Measurements from ENCODE around the gene UEVLD.
A peak's percentile ranks its signal among the peaks of the same experiment; 100 is the strongest.

Gene UEVLD

GRCh38 chr11:18581825-18582224 lies 6.7 kb downstream of the UEVLD start:
- no peaks in the 10 kb centered on the region for H3K9me3 ChIP-seq (ENCODE audit: control insufficient read depth in 2 of 2, low read length in 2 of 2)
- peaks cover 0 to 3% of the 10 kb centered on the region in 2 donors for H3K36me3 ChIP-seq (ENCODE audit: control insufficient read depth in 2 of 2, insufficient read depth in 2 of 2, low read length in 2 of 2)
- H3K4me3 ChIP-seq (ENCODE audit: low read length in 2 of 2) = no peak overlapping the region
- no peak overlapping the region for H3K9ac ChIP-seq (ENCODE audit: low read depth in 1 of 2, low read length in 2 of 2)
- H3K4me1 ChIP-seq (ENCODE audit: control insufficient read depth in 2 of 2, insufficient read depth in 2 of 2, low read length in 2 of 2) = peaks cover 3 to 6% of the 10 kb centered on the region in 2 donors
- H3K27me3 ChIP-seq (ENCODE audit: control insufficient read depth in 2 of 2, insufficient read depth in 2 of 2, low read length in 2 of 2) = no peaks in the 10 kb centered on the region
- H3K27ac ChIP-seq (ENCODE audit: low read depth in 2 of 2, low read length in 2 of 2) = no peak overlapping the region

GRCh38 chr11:18580113-18580766 lies 8.3 kb downstream of the UEVLD start:
- Histone ChIP-seq H3K4me1 (ENCODE audit: control insufficient read depth in 2 of 2, insufficient read depth in 2 of 2, low read length in 2 of 2) (peaks cover 3 to 11% of the 10 kb centered on the region in 2 donors), H3K27ac (ENCODE audit: low read depth in 2 of 2, low read length in 2 of 2) (no peak overlapping the region), H3K4me3 (ENCODE audit: low read length in 2 of 2) (no peak overlapping the region), H3K36me3 (ENCODE audit: control insufficient read depth in 2 of 2, insufficient read depth in 2 of 2, low read length in 2 of 2) (peaks cover 3% of the 10 kb centered on the region in 2 donors), H3K27me3 (ENCODE audit: control insufficient read depth in 2 of 2, insufficient read depth in 2 of 2, low read length in 2 of 2) (no peaks in the 10 kb centered on the region), H3K9ac (ENCODE audit: low read depth in 1 of 2, low read length in 2 of 2) (no peak overlapping the region), H3K9me3 (ENCODE audit: control insufficient read depth in 2 of 2, low read length in 2 of 2) (no peaks in the 10 kb centered on the region)

DNA sequence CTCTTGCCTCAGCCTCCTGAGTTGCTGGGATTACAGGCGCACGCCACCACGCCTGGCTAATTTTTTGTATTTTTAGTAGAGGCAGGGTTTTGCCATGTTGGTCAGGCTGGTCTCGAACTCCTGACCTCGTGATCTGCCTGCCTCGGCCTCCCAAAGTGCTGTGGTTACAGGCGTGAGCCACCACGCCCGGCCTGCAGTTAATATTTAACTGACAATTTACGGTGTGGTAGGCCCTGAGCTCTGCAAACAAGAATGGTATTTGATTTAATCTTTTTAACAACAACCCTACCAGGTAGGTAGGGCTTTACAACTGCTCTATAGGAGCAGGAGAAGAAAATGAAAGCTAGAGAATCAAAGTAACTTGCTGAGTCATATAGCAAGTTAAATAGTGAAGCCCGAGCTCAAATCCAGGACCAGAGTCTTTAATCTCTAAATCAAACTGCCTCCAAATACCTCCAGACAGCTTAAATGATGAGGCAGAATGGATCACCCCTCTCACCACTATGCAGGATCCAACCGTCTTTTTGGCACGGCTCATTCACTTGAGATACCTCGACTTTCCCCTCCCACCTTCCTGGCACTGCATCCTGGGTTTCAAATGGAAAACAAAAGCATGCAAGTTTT lies 9.4 kb downstream of the UEVLD start:
- peak overlapping the region; percentile 69 to 77 for H3K4me3 ChIP-seq (ENCODE audit: low read length in 2 of 2)
- peaks cover 3 to 11% of the 10 kb centered on the region in 2 donors for H3K4me1 ChIP-seq (ENCODE audit: control insufficient read depth in 2 of 2, insufficient read depth in 2 of 2, low read length in 2 of 2)
- H3K27me3 ChIP-seq (ENCODE audit: control insufficient read depth in 2 of 2, insufficient read depth in 2 of 2, low read length in 2 of 2) = no peaks in the 10 kb centered on the region
- H3K9me3 ChIP-seq (ENCODE audit: control insufficient read depth in 2 of 2, low read length in 2 of 2) = no peaks in the 10 kb centered on the region
- H3K27ac ChIP-seq (ENCODE audit: low read depth in 2 of 2, low read length in 2 of 2) = peak overlapping the region; percentile 69 to 76
- peaks cover 3 to 6% of the 10 kb centered on the region in 2 donors for H3K36me3 ChIP-seq (ENCODE audit: control insufficient read depth in 2 of 2, insufficient read depth in 2 of 2, low read length in 2 of 2)
- H3K9ac ChIP-seq (ENCODE audit: low read depth in 1 of 2, low read length in 2 of 2) = peak overlapping the region; percentile 38 to 54

- H3K4me3 ChIP-seq (ENCODE audit: low read length in 2 of 2) = no peak overlapping the region
- H3K4me1 ChIP-seq (ENCODE audit: control insufficient read depth in 2 of 2, insufficient read depth in 2 of 2, low read length in 2 of 2) = peaks cover 3 to 11% of the 10 kb centered on the region in 2 donors
- peaks cover 8% of the 10 kb centered on the region in 2 donors for H3K36me3 ChIP-seq (ENCODE audit: control insufficient read depth in 2 of 2, insufficient read depth in 2 of 2, low read length in 2 of 2)
- H3K9ac ChIP-seq (ENCODE audit: low read depth in 1 of 2, low read length in 2 of 2) = no peak overlapping the region
- no peaks in the 10 kb centered on the region for H3K9me3 ChIP-seq (ENCODE audit: control insufficient read depth in 2 of 2, low read length in 2 of 2)
- H3K27ac ChIP-seq (ENCODE audit: low read depth in 2 of 2, low read length in 2 of 2) = peak overlapping the region in 1 of 2 donors; percentile 13
- no peaks in the 10 kb centered on the region for H3K27me3 ChIP-seq (ENCODE audit: control insufficient read depth in 2 of 2, insufficient read depth in 2 of 2, low read length in 2 of 2)
Observed at GRCh38 chr11:18575361-18575760, 13.2 kb downstream of the UEVLD start.

DNA sequence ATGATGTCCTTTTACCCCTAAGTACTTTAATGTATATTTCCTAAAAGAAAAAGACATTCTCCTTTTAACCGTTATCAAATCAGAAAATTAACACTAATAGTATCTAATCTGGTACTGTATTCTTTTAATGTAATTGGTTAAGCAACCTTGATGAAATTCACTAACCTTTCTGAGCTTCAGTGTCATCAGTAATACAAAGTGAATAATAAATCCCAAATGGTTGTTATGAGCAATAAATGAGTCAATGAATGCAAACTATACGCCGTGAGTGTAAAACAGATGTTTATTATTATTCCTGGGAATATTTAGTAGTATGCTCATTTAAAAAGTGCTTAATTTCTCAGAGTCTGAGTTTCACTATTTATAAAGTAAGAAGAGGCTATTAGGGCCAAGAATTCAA lies 21.5 kb downstream of the UEVLD start:
- no peaks in the 10 kb centered on the region for H3K4me1 ChIP-seq (ENCODE audit: control insufficient read depth in 2 of 2, insufficient read depth in 2 of 2, low read length in 2 of 2)
- no peak overlapping the region for H3K9ac ChIP-seq (ENCODE audit: low read depth in 1 of 2, low read length in 2 of 2)
- H3K36me3 ChIP-seq (ENCODE audit: control insufficient read depth in 2 of 2, insufficient read depth in 2 of 2, low read length in 2 of 2) = peaks cover 23 to 32% of the 10 kb centered on the region in 2 donors
- H3K9me3 ChIP-seq (ENCODE audit: control insufficient read depth in 2 of 2, low read length in 2 of 2) = no peaks in the 10 kb centered on the region
- H3K27me3 ChIP-seq (ENCODE audit: control insufficient read depth in 2 of 2, insufficient read depth in 2 of 2, low read length in 2 of 2) = no peaks in the 10 kb centered on the region
- H3K27ac ChIP-seq (ENCODE audit: low read depth in 2 of 2, low read length in 2 of 2) = no peak overlapping the region
- no peak overlapping the region for H3K4me3 ChIP-seq (ENCODE audit: low read length in 2 of 2)

DNA sequence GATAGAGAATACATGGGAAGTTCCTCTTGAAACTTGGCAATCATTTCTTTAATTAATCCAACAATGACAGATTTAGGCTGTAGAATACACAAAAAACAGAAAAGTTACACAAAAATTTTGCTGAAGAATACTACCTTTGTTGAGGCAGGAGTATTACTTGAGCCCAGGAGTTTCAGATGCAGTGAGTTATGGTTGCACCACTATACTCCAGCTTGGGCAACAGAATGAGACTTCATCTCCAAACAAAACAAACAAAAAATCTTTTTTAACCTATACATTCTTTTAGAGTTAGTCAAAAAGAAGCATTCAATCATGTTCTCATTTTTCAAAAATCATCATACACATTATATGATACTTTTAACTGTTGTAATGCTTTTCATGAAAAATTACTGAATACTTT lies 22.1 kb downstream of the UEVLD start:
- Histone ChIP-seq H3K9ac (ENCODE audit: low read depth in 1 of 2, low read length in 2 of 2) (no peak overlapping the region), H3K27ac (ENCODE audit: low read depth in 2 of 2, low read length in 2 of 2) (no peak overlapping the region), H3K36me3 (ENCODE audit: control insufficient read depth in 2 of 2, insufficient read depth in 2 of 2, low read length in 2 of 2) (peaks cover 23 to 32% of the 10 kb centered on the region in 2 donors), H3K27me3 (ENCODE audit: control insufficient read depth in 2 of 2, insufficient read depth in 2 of 2, low read length in 2 of 2) (no peaks in the 10 kb centered on the region), H3K4me3 (ENCODE audit: low read length in 2 of 2) (no peak overlapping the region), H3K9me3 (ENCODE audit: control insufficient read depth in 2 of 2, low read length in 2 of 2) (no peaks in the 10 kb centered on the region), H3K4me1 (ENCODE audit: control insufficient read depth in 2 of 2, insufficient read depth in 2 of 2, low read length in 2 of 2) (no peaks in the 10 kb centered on the region)

DNA sequence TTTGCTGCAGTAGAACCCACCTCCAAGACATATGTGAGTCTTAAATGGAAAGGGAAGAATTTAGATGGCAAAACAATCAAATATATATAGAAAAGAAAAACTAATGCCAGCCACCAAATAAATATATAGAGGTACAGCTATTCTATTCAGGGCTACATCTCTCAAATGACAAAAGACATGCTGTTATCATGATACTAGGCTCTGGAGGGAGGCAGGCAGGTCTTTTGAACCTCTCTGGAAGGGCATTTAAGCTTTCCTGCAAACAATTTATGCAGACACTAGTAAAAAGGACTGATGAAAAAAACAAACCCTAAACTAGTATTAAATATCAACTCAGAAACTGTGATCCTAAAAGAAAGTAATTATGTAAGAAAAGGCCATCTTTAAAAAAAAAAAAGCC lies 24.4 kb downstream of the UEVLD start:
- no peaks in the 10 kb centered on the region for H3K4me1 ChIP-seq (ENCODE audit: control insufficient read depth in 2 of 2, insufficient read depth in 2 of 2, low read length in 2 of 2)
- H3K36me3 ChIP-seq (ENCODE audit: control insufficient read depth in 2 of 2, insufficient read depth in 2 of 2, low read length in 2 of 2) = peaks cover 21 to 27% of the 10 kb centered on the region in 2 donors
- no peak overlapping the region for H3K4me3 ChIP-seq (ENCODE audit: low read length in 2 of 2)
- H3K9me3 ChIP-seq (ENCODE audit: control insufficient read depth in 2 of 2, low read length in 2 of 2) = no peaks in the 10 kb centered on the region
- H3K27ac ChIP-seq (ENCODE audit: low read depth in 2 of 2, low read length in 2 of 2) = no peak overlapping the region
- no peaks in the 10 kb centered on the region for H3K27me3 ChIP-seq (ENCODE audit: control insufficient read depth in 2 of 2, insufficient read depth in 2 of 2, low read length in 2 of 2)
- no peak overlapping the region for H3K9ac ChIP-seq (ENCODE audit: low read depth in 1 of 2, low read length in 2 of 2)

DNA sequence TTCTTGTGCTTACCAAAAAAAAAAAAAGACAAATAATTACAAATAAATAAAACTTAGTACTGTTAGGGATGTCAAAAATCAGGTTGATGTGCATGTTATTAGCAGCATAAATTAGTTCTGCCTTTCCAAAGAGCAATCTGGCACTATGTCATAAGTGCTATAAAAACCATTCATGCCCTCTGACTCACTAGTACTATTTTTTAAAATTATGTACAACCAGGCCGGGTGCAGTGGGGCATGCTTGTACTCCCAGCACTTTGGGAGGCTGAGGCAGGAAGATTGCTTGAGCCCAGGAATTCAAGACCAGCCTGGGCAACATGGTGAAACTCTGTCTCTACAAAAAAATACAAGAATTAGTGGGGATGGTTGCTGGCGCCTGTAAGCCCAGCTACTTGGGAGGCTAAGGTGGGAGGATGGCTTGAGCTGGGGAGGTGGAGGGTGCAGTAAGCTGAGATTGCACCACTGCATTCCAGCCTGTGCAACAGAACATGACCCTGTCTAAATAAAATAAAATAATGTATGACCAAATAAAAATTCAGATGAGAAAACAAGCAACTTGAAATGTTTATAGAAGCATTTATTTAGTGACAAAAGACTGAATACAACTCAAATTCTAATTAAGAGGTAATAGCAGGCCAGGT lies 25.3 kb downstream of the UEVLD start:
- Histone ChIP-seq H3K27me3 (ENCODE audit: control insufficient read depth in 2 of 2, insufficient read depth in 2 of 2, low read length in 2 of 2) (no peaks in the 10 kb centered on the region), H3K4me1 (ENCODE audit: control insufficient read depth in 2 of 2, insufficient read depth in 2 of 2, low read length in 2 of 2) (no peaks in the 10 kb centered on the region), H3K9ac (ENCODE audit: low read depth in 1 of 2, low read length in 2 of 2) (no peak overlapping the region), H3K36me3 (ENCODE audit: control insufficient read depth in 2 of 2, insufficient read depth in 2 of 2, low read length in 2 of 2) (peaks cover 22 to 31% of the 10 kb centered on the region in 2 donors), H3K4me3 (ENCODE audit: low read length in 2 of 2) (no peak overlapping the region), H3K9me3 (ENCODE audit: control insufficient read depth in 2 of 2, low read length in 2 of 2) (no peaks in the 10 kb centered on the region), H3K27ac (ENCODE audit: low read depth in 2 of 2, low read length in 2 of 2) (no peak overlapping the region)

DNA sequence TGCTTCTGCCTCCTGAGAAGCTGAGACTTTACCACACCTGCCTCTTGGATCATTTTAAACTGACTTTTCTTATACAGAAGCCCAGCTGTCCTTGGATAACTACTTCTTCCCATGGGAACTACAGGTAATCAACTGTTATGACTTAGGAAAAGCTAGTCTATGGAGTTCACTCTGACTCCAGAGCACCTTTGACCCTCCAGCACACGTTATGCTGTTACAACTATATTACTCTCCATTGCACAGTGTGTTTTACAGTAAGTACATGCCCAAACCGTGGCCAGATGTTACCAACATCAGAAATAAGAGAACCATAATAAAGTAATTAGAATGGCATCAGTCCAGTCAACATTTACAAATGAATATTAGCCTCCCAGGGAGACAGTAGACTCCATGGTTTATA lies 40.5 kb downstream of the UEVLD start:
- Histone ChIP-seq H3K9me3 (ENCODE audit: control insufficient read depth in 2 of 2, low read length in 2 of 2) (no peaks in the 10 kb centered on the region), H3K9ac (ENCODE audit: low read depth in 1 of 2, low read length in 2 of 2) (no peak overlapping the region), H3K27ac (ENCODE audit: low read depth in 2 of 2, low read length in 2 of 2) (no peak overlapping the region), H3K36me3 (ENCODE audit: control insufficient read depth in 2 of 2, insufficient read depth in 2 of 2, low read length in 2 of 2) (peaks cover 17 to 28% of the 10 kb centered on the region in 2 donors), H3K27me3 (ENCODE audit: control insufficient read depth in 2 of 2, insufficient read depth in 2 of 2, low read length in 2 of 2) (no peaks in the 10 kb centered on the region), H3K4me1 (ENCODE audit: control insufficient read depth in 2 of 2, insufficient read depth in 2 of 2, low read length in 2 of 2) (no peaks in the 10 kb centered on the region), H3K4me3 (ENCODE audit: low read length in 2 of 2) (no peak overlapping the region)

GRCh38 chr11:18540207-18541009 lies 48.1 kb downstream of the UEVLD start:
- H3K9me3 ChIP-seq (ENCODE audit: control insufficient read depth in 2 of 2, low read length in 2 of 2) = no peaks in the 10 kb centered on the region
- H3K4me1 ChIP-seq (ENCODE audit: control insufficient read depth in 2 of 2, insufficient read depth in 2 of 2, low read length in 2 of 2) = no peaks in the 10 kb centered on the region
- no peak overlapping the region for H3K27ac ChIP-seq (ENCODE audit: low read depth in 2 of 2, low read length in 2 of 2)
- no peak overlapping the region for H3K9ac ChIP-seq (ENCODE audit: low read depth in 1 of 2, low read length in 2 of 2)
- no peak overlapping the region for H3K4me3 ChIP-seq (ENCODE audit: low read length in 2 of 2)
- H3K36me3 ChIP-seq (ENCODE audit: control insufficient read depth in 2 of 2, insufficient read depth in 2 of 2, low read length in 2 of 2) = peaks cover 10 to 19% of the 10 kb centered on the region in 2 donors
- H3K27me3 ChIP-seq (ENCODE audit: control insufficient read depth in 2 of 2, insufficient read depth in 2 of 2, low read length in 2 of 2) = no peaks in the 10 kb centered on the region
